NCI-H526 (cell line): ENCODE data around the gene SCAMP5.

ENCODE experiments used
- DNase-seq, 2 experiments: peaks; one replicate each; lab custom pipeline; 2025; lab: John Stamatoyannopoulos, UW

SCAMP5 gene

GRCh38 chr15:75045332-75046015 is 50.1 kb downstream of the SCAMP5 start:
- no peak for DNase-seq

GRCh38 chr15:75048394-75048793 is 53.0 kb downstream of the SCAMP5 start:
- DNase-seq = no peak

DNA sequence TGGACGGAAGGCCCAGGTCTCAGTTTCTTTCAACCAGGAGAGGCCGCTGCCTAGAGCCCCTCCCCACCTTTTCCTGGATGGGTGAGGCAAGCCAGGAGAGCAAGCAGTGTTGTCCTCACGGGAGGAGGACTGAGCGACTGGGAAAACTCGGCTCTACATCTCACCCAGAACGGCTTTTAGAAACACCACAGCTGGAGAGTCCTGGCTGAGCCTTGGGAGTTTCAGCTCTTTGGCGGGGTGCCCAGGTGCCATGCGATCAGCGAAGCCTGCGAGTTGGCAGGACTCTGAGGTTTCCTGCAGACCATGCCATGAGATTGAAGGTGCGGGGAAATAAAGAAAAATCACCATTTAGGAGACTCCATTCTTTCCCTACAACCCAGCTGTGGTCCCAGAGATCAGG is 54.0 kb downstream of the SCAMP5 start:
- no peak for DNase-seq

GRCh38 chr15:75050283-75050682 is 54.9 kb downstream of the SCAMP5 start:
- no peak for DNase-seq

DNA sequence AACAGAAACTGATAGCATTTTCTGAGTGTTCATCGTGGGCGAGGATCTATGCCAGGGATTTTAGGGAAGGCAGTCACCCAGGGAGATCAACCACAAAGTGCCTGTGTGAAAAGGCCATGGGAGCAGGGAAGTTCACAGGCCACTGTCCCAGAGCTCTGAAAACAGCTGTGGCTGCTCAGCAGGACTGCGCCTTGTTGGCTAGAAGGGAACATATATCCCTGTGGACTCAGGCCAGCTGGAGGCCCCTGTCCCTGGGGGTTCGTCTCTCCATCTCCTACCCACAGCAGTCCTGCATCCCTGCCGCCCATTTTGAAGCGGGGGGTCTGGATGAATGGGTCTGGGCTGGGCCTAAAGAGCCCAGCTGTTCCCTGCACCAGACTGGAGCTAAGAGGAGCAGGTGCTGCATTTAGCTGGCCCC is 55.8 kb downstream of the SCAMP5 start:
- DNase-seq = no peak

- DNase-seq = no peak
These were observed 56.3 kb downstream of the SCAMP5 start for GRCh38 chr15:75051711-75052110.

- no peak for DNase-seq
These were observed 57.8 kb downstream of the SCAMP5 start for GRCh38 chr15:75052972-75053747.

DNA sequence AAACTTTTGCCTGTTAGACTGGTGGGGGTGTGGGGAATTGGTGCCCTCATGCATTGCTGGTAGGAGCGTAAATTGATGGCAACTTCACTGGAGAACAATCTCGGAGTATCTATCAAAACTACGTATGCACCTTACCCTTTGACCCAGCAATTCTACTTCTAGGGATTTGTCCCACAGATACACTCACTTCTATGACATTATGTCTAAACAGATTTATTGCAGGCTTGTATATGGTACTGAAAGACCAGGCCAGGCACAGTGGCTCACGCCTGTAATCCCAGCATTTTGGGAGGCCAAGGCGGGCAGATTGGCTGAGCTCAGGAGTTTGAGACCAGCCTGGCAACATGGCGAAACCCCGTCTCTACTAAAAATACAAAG is 58.4 kb downstream of the SCAMP5 start:
- DNase-seq = no peak

GRCh38 chr15:75054172-75054897 is 59.0 kb downstream of the SCAMP5 start:
- no peak for DNase-seq

- no peak for DNase-seq
These were observed 60.7 kb downstream of the SCAMP5 start for GRCh38 chr15:75056036-75056435.

DNA sequence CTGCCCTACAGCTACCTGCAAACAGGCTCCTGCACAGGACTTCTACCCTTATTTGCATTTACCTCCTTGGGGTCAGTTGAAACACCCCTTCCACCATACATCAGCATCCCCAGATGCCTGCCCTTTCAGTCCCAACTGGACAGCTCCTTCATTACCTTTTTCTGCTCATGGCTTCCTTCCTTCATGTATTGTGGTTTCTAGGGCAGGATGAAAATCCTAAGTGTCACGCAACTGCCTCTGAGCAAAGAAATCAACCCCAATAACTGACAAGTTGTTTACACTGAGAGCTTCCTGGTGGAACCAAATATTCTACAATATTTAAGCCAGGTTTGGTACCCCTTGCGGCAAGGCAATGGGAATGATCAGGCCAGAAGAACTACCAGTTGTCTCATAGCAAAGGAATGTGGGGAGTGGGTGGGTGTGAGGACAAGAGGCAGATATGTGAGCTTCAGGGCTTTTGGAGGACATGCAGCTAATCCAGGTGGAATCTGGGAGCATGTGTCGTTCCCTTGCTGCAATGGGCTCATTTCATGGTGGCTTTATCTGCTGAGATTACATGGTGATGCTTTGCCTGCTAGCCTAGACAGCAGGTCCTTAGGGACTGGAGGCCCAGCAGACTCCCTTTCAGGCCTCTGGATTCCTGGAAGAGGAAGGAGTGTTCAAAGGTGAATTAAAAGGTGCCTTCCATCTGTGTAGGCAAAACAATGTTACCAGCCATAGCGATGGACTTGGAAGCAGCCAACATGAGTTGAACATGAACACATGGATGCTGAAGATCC is 63.0 kb downstream of the SCAMP5 start:
- no peak for DNase-seq

DNA sequence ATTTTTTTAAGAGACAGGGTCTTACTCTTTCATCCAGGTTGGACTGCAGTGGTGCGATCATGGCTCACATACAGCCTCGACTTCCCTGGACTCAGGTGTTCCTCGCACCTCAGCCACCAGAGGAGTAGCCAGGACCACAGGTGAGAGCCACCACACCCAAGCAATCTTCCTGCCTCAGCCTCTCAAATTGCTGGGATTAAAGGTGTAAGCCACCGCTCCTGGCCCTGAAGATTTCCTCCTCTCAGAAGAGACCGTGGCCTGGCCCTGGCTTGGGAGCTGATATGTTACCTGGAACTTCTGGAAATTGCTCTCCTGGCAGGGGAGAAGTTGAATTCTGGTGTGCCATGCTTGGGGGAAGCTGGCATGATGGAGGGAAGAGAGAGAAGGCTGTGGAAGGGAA is 64.2 kb downstream of the SCAMP5 start:
- no peak for DNase-seq

DNA sequence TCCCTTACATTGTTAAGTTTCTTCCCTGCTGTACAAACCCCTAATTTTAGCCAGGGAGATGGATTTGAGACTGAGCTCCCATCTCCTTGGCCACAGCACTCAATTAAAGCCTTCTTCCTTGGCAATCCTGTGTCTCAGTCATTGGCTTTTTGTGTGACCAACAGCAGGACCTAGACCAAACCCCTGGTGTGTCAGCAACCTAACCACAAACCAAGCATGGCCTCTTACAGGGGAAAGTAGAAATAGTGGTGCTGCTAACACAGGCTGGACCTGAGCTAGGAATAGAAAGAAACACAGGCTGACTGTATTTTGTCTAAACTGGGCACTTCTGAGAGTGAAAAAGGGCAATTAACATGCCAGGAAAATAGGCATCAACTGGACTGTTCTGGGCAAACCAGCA is 65.9 kb downstream of the SCAMP5 start:
- DNase-seq = no peak

DNA sequence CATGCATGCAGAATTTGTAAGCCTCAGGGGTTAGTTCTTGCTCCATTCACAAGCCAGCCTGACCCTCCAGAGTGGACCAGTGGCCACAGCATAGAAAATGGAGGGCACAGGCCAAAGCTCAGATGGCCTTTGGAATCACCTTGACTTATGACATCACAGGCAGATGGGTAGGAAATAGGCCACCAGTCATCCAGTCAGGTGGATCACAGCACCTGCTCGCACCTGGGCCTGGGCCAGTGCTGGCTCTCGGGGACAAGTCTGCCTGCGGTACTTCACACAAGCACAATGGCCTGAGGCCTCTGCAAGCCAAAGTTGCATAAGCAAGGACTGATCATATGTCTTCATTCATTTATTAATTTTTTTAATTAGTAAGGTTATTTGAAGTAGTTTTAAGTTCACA is 67.3 kb downstream of the SCAMP5 start:
- DNase-seq = no peak

- no peak for DNase-seq
These were observed 68.0 kb downstream of the SCAMP5 start for GRCh38 chr15:75063338-75063737.

DNA sequence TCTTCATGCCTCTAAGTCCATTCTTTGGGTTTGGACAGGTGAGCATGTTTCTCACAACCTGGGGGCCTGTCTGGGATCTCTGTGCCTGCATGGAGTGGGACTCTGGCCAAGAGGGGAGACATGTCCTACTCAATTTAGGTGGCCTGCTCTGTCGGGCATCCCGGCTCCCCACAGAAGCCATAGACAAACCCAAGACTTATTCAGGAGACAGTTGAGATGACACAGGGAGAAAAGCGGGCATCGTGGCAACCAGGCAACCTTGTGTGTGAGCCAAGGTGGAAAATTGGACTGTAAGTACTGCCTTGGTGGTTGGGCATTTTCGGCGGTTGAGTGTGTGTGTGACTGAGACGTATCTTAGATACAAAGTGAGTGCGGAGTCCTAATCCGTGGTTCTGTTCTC is 68.5 kb downstream of the SCAMP5 start:
- DNase-seq = no peak

GRCh38 chr15:75064846-75065245 is 69.5 kb downstream of the SCAMP5 start:
- no peak for DNase-seq

- DNase-seq = no peak
These were observed 70.1 kb downstream of the SCAMP5 start for GRCh38 chr15:75065467-75065850.

DNA sequence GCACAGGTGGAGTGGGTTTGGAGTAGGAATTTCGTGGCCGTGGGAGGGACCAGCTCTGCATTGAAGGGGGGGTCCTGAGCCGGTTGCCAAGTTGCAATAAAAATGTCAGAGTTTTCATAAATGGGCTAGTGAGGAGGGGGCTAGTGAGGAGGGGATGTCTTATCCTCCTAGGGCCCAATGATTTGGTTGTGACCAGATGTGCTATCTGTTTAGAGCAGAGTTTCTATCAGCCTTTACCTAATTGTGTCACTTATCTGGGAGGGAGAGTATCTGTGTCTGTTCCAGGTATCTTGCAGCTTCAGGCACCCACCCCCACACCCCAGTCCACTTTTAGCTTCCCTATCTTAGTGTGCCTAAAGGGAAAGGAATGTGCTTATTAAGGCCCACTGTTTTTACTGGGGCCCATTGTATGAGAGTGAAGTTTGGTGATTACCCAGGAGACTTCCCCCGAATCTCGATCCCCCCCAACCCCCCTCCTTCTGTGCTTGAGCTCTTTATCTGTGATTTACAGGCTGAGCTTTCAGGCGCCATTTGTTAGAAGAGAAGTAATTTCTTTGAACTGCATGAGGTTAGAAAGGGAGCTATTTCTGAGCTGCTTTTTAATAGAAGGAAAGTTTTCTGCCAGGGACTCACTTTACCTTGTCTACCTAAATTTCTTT is 70.6 kb downstream of the SCAMP5 start:
- DNase-seq = no peak

DNA sequence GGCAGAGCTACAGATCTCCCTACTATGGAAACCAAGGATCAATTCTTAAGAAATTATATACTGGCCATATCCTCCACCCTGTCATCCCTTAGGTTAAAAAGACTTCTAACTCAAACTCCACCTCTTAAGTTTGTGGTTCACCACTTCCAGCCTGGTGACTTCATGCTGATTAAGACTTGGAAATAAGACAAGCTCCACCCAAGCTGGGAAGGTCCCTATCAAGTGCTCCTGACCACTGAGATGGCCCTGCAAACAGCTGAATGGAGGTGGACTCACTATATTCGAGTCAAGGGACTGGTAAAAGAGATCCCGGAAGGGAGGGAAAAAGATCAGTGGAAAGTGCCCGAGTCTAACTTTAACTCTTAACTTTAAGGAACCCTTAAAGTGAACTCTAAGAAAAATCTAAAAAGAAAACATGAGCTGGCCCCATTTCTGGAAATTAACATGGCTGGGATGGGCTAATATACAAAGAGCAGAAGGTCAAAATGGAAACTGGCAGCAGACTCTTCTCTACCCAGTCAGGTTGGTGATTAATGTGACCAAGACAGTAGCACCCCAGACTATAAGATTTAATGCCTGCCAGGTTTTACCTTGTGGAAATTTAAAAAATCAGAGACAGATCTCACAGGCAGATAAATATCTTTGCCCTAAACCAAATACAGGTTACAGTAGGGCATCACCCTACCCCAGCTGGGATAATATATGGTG is 71.9 kb downstream of the SCAMP5 start:
- DNase-seq = no peak

DNA sequence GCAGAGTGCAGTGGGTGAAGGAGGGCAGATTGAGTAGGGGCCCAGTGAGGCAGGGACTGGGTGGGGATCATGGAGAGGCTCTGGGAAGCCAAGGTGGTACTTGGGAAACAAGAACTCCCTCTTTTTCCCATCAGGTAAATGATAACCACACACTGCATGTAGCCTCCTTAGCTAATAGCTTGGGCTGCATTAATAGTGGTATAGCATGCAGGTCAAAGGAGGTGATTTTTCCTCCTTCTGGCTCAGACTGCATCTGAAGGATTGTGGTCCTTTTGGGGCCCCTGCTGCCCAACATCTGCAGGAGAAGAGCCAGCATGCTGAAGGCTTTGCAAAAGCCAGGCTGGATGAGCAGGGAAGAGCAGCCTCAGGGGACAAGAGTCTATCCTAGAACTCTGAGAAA is 73.4 kb downstream of the SCAMP5 start:
- no peak for DNase-seq
